Liver (tissue), 9 donors: ENCODE measurements around the gene GNA15. TPM values are rescaled to one million over a fixed set of nuclear protein-coding genes. Genes with fewer than 3 reads are reported as not detected.

Experiments used
- DNase-seq: peaks from one replicate; pipeline ENCODE4 v3.0.0-alpha.2; 2017; ENCODE audit warnings: low spot score
- H3K27ac ChIP-seq, 2 donors: one replicate each; pipeline ENCODE4 v1.7.0; 2013; ENCODE audit warnings: inconsistent platforms in 2 of 2, low read length in 2 of 2, control low read depth in 1 of 2, low read depth in 1 of 2, mild to moderate bottlenecking in 1 of 2
- H3K27me3 ChIP-seq, 4 donors: one replicate each; pipeline versions ENCODE4 v1.6.1 to v1.7.0; 2013; ENCODE audit warnings: low read length in 3 of 4, inconsistent platforms in 1 of 4, mild to moderate bottlenecking in 1 of 4, moderate library complexity in 1 of 4; ENCODE audit not compliant: control insufficient read depth in 4 of 4, insufficient read depth in 4 of 4
- H3K36me3 ChIP-seq, 4 donors: one replicate each; pipeline versions ENCODE4 v1.6.1 to v1.7.0; 2013; ENCODE audit warnings: low read length in 3 of 4, mild to moderate bottlenecking in 3 of 4, low read depth in 1 of 4, moderate library complexity in 1 of 4; ENCODE audit not compliant: control insufficient read depth in 4 of 4, insufficient read depth in 3 of 4
- H3K4me1 ChIP-seq, 4 donors: one replicate each; pipeline versions ENCODE4 v1.6.1 to v1.7.0; 2013; ENCODE audit warnings: low read length in 3 of 4, mild to moderate bottlenecking in 3 of 4, moderate library complexity in 1 of 4; ENCODE audit not compliant: control insufficient read depth in 4 of 4, insufficient read depth in 4 of 4
- H3K4me3 ChIP-seq, 3 donors: one replicate each; pipeline versions ENCODE4 v1.6.1 to v1.7.0; 2013; ENCODE audit warnings: low read length in 3 of 3, control low read depth in 1 of 3, low read depth in 1 of 3, mild to moderate bottlenecking in 1 of 3
- H3K9ac ChIP-seq, 2 donors: one replicate each; pipeline ENCODE4 v1.7.0; 2013; ENCODE audit warnings: low read length in 2 of 2, mild to moderate bottlenecking in 2 of 2, moderate library complexity in 2 of 2, control low read depth in 1 of 2, low read depth in 1 of 2
- H3K9me3 ChIP-seq, 4 donors: one replicate each; pipeline versions ENCODE4 v1.6.1 to v1.7.0; 2013; ENCODE audit warnings: low read length in 3 of 4; ENCODE audit not compliant: control insufficient read depth in 4 of 4
- ATF3 ChIP-seq: IDR thresholded peaks from 2 replicates; pipeline ENCODE4 v1.6.1; 2016; ENCODE audit warnings: antibody characterized with exemption
- CTCF ChIP-seq: fragments of 150-350 bp; IDR thresholded peaks from 2 replicates; pipeline ENCODE4 v1.5.1; 2017; ENCODE audit warnings: improper control_type of control experiment, low read depth, low read length; ENCODE audit not compliant: missing input control
- GABPA ChIP-seq, 2 donors: IDR thresholded peaks in 1 of 2; conservative IDR thresholded peaks in 1 of 2; 2 replicates each; pipeline ENCODE4 v1.6.1; 2016; ENCODE audit warnings: antibody characterized with exemption in 2 of 2, mild to moderate bottlenecking in 1 of 2, moderate library complexity in 1 of 2
- HNF4A ChIP-seq, 2 donors: conservative IDR thresholded peaks; 2 replicates each; pipeline ENCODE4 v1.6.1; 2016; ENCODE audit warnings: antibody characterized with exemption in 2 of 2, mild to moderate bottlenecking in 2 of 2
- HNF4G ChIP-seq: IDR thresholded peaks from 2 replicates; pipeline ENCODE4 v1.6.1; 2016; ENCODE audit warnings: antibody characterized with exemption
- JUND ChIP-seq, 2 donors: IDR thresholded peaks; 2 replicates each; pipeline ENCODE4 v1.6.1; 2016; ENCODE audit warnings: antibody characterized with exemption in 2 of 2
- MAX ChIP-seq: IDR thresholded peaks from 2 replicates; pipeline ENCODE4 v1.6.1; 2016; ENCODE audit warnings: antibody characterized with exemption
- RAD21 ChIP-seq, 2 donors: IDR thresholded peaks; 2 replicates each; pipeline ENCODE4 v1.6.1; 2016; ENCODE audit warnings: antibody characterized with exemption in 2 of 2, mild to moderate bottlenecking in 2 of 2
- REST ChIP-seq: IDR thresholded peaks from 2 replicates; pipeline ENCODE4 v1.6.1; 2016; ENCODE audit warnings: antibody characterized with exemption, mild to moderate bottlenecking
- RXRA ChIP-seq, 2 donors: IDR thresholded peaks; 2 replicates each; pipeline ENCODE4 v1.6.1; 2017 to 2018; ENCODE audit warnings: antibody characterized with exemption in 2 of 2, mild to moderate bottlenecking in 1 of 2
- SP1 ChIP-seq: IDR thresholded peaks from 2 replicates; pipeline ENCODE4 v1.6.1; 2018; ENCODE audit warnings: antibody characterized with exemption, mild to moderate bottlenecking
- TAF1 ChIP-seq: conservative IDR thresholded peaks from 2 replicates; pipeline ENCODE4 v1.6.1; 2016; ENCODE audit warnings: antibody characterized with exemption, mild to moderate bottlenecking
- YY1 ChIP-seq: IDR thresholded peaks from 2 replicates; pipeline ENCODE4 v1.6.1; 2016; ENCODE audit warnings: antibody characterized with exemption, mild to moderate bottlenecking
- ZBTB33 ChIP-seq: IDR thresholded peaks from 2 replicates; pipeline ENCODE4 v1.6.1; 2016; ENCODE audit warnings: antibody characterized with exemption
- WGBS: extraction: QIAGEN DNeasy Blood & Tissue Kit; methylation state at CpG from one replicate; pipeline ENCODE4 v1.1.7; 2013; 5-methylcytosine and 5-hydroxymethylcytosine counted together
- polyA plus RNA-seq, 2 donors: library from polyadenylated mRNA; stranded (reverse) in 1 of 2; unstranded in 1 of 2; fragments of 200-250 nt in 1 of 2; fragments of >200 nt in 1 of 2; fragmentation: Nextera tagmentation in 1 of 2; extraction: Ambion mirVana in 1 of 2; gene quantifications; one replicate each; pipeline versions ENCODE4 v1.2.1 to v1.2.3, GENCODE V29; 2013 to 2015
- total RNA-seq, 2 donors: library from RNA; depleted of rRNA; stranded (reverse); fragments of >200 nt; gene quantifications; one replicate each; pipeline ENCODE4 v1.2.3, GENCODE V29; 2014
- donor health status: healthy.
- donor health status: healthy.
- donor health status: healthy.
- donor health status: healthy.
- donor health status: healthy.

The GNA15 gene
- total and polyA plus RNA-seq, 4 donors: 0.11 to 10.4 (median 1.4) TPM

GRCh38 chr19:3188627-3189596, 53.1 kb downstream of the GNA15 start:
- Histone ChIP-seq H3K27ac (no peak overlapping the region), H3K9ac (no peak overlapping the region), H3K9me3 (no peaks in the 10 kb centered on the region), H3K36me3 (peaks cover 0 to 5% (median 1%) of the 10 kb centered on the region in 4 donors), H3K27me3 (no peaks in the 10 kb centered on the region), H3K4me1 (peaks cover 8 to 28% (median 21%) of the 10 kb centered on the region in 4 donors), H3K4me3 (no peak overlapping the region)
- TF ChIP-seq CTCF: no peak
- TF ChIP-seq RXRA (IDR thresholded peaks at IDR 0.05): no peak
- no peak for TF ChIP-seq REST
- no peak for TF ChIP-seq RAD21 (IDR thresholded peaks at IDR 0.05)
- no peak for DNase-seq
- 85% methylated on average over 35 of the region's 35 CpGs for WGBS

- H3K9me3 ChIP-seq: no peaks in the 10 kb centered on the region
- no peaks in the 10 kb centered on the region for H3K27me3 ChIP-seq
- peaks cover 0 to 5% (median 1%) of the 10 kb centered on the region in 4 donors for H3K36me3 ChIP-seq
- H3K4me1 ChIP-seq: peaks cover 8 to 21% (median 18%) of the 10 kb centered on the region in 4 donors
- no peak overlapping the region for H3K27ac ChIP-seq
- TF ChIP-seq HNF4A (conservative IDR thresholded peaks at IDR 0.05) (no peak), RXRA (IDR thresholded peaks at IDR 0.05) (no peak), JUND (IDR thresholded peaks at IDR 0.05) (no peak), YY1 (no peak), ATF3 (no peak), ZBTB33 (no peak), TAF1 (no peak), MAX (no peak), SP1 (no peak), REST (no peak), GABPA (IDR thresholded peaks at IDR 0.05 in 1 of 2, conservative IDR thresholded peaks at IDR 0.05 in 1 of 2) (no peak), HNF4G (no peak)
- H3K9ac ChIP-seq: no peak overlapping the region
- no peak overlapping the region for H3K4me3 ChIP-seq
- 94% methylated on average over 28 of the region's 28 CpGs for WGBS
- no peak for DNase-seq
These were observed 54.1 kb downstream of the GNA15 start for GRCh38 chr19:3189702-3190469.
